AG20443 (cell line): ENCODE data around the gene ZNF300.
A peak's percentile ranks its signal among the peaks of the same experiment; 100 is the strongest.
"Not testable (repeated sequence)": the region's sequence is repeated elsewhere in the genome, so short reads cannot be mapped to it uniquely, and the experiment has no call there.

ENCODE experiments used
- DNase-seq: peaks from one replicate; pipeline ENCODE4 v3.0.0; 2012; ENCODE audit warnings: low spot score, mixed read lengths

The ZNF300 gene

DNA sequence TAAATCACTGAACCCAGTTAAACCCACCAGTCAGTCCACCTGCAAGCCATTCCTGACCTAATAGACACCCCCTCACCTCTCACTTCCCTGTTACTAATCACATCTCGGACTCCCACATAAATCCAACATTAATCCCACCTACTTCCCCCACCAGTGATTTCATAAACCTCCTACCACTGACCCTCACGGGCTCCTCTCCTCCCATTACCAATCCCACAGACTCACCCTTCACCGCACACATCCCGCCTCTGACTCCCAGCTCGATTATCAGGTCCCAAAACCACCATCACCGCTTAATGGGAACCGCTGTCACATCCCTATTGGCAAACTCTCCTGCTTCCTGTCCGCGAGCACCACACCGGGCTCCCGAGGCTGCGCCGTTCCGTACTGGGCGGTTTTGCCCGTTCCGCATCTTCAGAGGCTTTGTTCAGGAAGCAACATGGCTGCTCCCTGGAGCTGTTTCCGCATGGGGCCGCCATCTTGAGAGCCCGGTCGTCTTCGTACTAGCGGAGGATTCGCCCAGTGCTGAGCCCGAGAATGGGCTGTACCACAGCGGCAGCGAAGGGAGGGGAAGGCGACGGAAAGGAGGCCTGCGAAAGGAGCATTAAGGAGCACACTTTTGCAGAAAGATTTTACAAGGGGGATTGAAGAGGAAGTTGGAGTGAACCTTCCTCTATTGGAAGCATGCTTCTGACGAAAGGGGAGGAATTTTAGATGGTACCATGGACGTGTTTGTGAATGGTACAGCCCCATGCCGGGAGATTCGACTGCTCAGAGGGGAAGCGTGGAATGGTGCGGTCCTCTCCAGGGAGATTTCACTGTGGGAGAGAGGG lies at the start of gene ZNF300:
Gene ZNF300, minus strand, starts transcription at position 502 of the 833 bp plus-strand sequence. CDS start 1,825 bp downstream, outside the sequence.
- DNase-seq, result peak; percentile 96

DNA sequence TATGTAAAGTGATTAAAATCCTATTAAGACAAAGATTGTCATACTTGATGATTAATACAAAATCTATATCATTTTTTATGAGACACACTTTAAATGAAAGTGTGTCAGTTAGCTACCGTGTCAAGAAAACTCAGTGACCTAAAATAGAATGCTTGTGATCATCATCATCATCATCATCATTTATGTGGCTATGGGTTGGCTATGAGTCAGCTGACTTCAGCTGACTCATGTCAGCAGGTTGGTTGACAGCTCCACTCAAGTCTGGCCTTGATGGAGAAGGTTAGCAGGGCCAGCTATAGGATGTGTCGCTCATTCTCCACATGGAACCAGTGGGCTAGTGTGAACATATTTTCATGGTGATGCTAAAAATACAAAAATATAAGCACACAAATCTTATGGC lies 43.8 kb upstream of the ZNF300 start:
- no peak for DNase-seq

DNA sequence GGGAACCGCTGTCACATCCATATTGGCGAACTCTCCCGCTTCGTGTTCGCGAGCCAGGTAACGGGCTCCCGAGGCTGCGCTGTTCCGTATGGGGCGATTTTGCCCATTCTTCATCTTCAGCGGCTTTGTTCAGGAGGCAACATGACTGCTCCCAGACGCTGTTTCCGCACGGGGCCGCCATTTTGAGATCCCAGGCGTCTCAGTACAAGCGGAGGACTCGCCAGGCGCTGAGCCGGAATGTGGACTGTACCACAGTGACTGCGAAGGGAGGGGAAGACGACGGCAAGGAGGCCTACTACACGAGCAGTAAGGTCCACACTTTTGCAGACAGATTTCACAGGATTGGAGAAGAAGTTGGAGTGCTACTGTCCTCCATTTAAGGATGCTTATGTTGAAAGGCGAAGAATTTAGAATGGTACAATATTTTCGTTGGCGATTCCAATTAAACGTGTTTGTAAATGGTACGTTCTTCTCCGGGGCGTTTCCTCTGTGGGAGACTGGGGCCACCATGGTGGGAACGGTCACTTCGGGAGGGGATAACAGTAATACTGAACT lies 41.6 kb upstream of the ZNF300 start:
- DNase-seq, result peak; percentile 84

DNA sequence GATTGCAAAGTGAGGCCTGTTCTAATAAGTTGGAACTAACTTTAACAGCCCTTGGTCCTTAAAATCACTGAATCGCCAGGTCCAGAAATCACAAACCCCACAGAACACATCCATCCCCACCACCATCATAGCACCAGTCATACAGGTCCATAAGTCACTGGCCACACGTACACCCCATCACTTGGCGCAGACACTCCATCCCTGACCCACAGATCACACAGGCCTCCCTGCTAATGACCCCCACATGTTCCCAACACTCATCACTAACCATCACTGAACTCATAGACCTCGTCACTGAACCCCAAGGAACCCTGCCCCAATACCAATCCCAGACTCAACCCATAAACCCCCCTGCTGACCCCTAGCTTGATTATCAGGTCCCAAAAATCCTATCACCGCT lies 41.2 kb upstream of the ZNF300 start:
- peak; percentile 27 for DNase-seq

DNA sequence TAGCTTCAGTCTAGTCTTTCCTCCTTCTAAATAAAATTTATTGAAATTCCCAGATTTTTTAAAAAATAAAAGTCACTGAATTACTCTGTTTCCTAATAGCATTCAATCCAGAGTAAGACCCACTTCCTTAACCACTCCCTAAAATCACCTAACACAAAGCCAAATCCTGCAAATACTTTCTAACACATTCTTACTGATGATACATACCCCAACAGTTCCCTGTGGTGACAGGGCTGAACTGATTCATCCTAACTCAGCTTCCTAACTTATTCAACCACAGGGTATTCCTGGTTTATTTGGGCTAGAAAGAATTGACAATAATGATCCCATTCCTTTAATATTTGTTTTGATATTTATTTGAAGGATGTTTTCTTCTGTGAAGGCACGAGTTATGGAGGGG lies 40.7 kb upstream of the ZNF300 start:
- peak; percentile 15 for DNase-seq

DNA sequence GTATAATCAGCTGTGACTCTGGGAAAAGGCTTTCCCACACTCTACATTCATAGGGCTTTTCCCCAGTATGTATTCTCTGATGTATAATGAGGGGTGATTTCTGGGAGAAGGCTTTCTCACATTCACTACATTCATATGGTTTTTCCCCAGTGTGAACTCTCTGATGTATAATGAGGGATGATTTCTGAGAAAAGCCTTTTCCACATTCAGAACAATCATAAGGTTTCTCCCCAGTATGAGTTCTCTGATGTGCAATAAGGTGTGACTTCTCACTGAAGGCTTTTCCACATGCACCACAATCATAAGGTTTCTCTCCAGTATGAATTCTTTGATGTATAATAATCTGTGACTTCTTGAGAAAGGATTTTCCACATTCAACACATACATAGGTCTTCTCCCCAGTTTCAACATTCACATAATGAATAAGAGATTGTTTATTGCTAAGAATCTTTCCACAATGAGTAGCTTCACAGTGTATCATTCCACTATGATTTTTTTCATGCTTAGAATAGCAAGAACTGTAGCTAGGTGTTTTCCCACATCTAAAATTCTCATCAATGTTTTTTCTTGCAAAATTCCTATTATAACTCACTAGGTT lies 26.7 kb upstream of the ZNF300 start:
- DNase-seq, result no peak

DNA sequence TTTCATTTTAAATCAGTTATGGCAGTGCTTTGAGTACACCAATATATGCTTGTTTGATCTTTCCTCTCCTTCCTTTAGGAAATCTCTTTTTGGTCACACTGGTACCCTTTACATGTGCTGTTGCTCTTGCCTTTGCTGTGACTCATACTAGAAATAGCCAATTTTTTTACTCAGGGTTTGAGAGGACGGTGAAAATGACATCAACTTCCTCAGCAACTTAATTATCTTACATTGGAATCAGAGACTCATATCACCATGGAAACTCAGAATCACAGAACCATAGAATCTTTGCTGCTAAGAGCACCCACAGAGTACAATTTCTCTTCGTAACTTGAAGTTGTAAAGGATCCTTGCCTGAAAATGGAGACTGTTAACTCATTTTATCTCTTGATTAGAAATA lies 13.8 kb upstream of the ZNF300 start:
- peak; percentile 9 for DNase-seq

DNA sequence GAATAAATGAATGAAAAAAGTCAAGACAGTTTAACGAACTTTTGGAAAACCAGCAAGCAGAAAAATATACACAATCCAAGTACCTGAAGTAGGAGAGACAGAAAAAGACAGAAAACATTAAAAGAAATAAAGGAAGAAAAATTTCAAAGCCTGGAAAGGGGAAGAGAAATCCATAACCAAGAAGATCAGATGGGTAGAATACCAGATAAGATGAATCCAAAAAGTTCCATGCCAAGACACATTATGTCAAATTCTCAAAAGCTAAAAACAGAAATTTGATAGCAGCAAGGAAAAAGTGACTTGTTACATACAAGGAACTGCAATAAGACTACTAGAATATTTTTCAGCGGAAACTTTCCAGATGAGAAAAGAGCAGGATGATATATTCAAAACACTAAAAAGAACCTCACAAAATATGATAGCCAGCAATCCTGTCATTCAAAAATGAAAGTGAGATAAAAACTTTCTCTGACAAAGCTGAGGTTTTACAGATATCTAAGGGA lies 7.6 kb upstream of the ZNF300 start:
- DNase-seq, result no peak

DNA sequence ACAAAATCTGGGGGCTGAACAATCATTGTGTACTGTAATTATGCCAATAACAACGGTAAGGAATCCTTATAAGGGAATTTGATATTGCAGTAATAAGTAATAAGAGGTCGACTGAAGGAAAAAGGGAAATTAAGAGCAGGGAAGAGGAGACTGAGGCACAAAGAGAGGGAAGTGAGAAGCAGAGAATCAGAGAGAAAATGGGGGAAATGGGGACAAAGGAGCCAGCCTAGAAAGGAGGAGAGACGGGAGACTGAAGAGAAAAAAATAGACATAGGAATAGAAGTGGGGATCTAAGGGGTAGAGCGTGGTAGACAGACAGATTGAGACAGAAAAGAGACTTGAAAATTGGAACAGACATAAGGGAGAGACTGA lies 518 bp upstream of the ZNF300 start:
- no peak for DNase-seq

DNA sequence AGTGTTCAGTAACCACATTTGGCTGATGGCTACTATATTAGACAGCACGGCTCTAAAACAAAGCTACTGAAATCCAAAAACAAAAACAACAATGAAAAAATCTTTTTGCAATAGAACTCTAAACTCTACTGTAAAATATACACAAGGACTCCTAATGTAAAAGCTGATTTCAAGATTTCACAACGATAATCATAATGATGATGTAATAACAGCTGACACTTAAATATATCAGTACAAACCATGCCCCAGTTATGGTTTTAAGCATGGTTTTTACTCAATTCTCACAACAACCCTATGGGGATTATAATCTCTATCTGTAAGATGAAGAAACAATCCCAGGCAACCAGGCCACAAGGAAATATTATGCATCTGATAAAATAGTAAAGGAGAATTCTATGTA lies 3.3 kb downstream of the ZNF300 start:
- no peak for DNase-seq

DNA sequence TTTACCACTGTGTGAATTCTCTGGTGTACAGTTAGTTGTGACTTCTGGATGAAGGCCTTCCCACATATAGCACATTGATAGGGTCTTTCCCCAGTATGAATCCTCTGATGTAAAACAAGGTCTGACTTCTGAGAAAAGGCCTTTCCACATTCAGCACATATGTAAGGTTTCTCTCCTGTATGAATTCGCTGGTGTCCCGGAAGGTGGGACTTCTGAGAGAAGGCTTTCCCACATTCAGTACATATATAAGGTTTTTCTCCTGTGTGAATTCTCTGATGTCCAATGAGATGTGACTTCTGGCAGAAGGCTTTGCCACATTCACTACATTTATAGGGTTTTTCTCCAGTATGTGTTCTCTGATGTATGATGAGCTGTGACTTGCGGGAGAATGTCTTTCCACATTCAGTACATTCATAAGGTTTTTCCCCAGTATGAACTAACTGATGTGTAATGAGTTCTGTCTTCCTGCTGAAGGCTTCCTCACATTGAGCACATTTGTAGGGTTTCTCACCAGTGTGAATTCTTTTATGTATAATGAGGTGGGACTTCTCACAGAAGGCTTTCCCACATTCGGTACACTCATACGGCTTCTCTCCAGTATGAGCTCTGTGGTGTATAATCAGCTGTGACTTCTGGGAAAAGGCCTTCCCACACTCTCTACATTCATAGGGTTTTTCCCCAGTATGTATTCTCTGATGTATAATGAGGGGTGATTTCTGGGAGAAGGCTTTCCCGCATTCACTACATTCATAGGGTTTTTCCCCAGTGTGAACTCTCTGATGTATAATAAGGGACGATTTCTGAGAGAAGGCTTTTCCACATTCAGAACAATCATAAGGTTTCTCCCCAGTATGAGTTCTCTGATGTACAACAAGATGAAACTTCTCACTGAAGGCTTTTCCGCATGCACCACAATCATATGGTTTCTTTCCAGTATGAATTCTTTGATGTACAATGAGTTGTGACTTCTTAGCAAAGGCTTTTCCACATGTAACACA lies 9.1 kb downstream of the ZNF300 start:
- DNase-seq, result no peak

DNA sequence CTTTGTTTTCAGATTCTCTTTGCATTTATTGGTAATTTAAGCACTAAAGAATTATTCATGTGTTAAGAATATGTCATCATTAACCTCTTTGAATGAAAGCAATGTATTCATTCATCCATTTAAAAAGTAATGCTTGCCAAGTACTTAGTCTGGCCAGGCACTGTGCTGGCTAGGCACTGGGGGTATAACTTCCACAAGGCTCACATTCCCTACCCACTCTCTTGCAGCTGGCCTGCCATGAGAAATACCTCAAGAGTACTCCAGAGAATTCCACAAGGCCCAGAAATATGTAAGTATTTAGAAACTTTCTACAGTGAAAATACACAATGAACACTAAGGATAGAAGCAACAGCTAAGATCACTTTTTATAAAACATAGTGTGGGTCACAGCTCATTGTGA lies 25.4 kb downstream of the ZNF300 start:
- DNase-seq, result no peak

DNA sequence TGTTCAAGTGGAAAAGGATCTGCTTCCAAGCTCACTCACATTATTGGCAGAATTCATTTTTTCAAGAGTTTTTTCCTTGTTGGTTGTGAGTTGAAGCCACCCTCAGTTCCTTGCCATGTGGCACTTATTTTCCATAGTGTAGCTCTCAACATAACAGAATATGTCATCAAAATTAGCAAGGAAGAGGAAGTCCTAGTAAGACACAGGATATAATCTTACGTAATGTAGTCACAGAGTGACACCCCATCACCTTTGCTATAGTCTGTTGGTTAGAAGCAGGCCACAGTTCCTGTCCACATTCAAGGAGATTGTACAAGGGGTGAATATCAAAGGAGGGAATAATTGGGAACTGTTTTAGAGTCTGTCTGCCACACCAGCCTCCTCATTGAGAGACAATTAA lies 42.7 kb downstream of the ZNF300 start:
- no peak for DNase-seq

DNA sequence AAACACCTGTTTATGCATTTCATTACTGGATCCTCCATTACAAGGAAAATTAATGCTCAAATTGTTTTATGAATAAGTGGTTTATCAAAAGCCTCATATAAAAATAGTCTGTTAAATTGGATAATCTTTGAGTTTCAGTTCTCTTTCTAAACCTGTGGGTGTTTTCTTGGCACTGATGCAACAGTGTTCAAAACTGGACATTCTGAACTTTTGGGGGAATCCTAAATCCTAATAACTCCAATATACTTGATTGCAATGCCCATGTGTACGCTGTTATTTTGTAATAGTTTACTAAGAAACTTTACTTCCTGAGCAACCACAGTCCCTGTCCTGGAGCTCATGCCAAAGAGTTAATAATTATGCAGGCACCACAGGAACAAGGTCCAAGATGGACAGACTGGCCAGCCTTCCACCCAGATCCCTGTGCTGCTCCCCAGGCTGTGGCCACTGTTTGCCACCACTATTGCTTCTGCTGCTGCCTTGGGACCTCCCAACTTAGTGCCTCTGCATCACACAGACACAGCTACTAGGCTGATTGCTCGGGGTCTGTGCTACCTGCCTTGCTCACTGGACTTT lies 44.4 kb downstream of the ZNF300 start:
- no peak for DNase-seq

DNA sequence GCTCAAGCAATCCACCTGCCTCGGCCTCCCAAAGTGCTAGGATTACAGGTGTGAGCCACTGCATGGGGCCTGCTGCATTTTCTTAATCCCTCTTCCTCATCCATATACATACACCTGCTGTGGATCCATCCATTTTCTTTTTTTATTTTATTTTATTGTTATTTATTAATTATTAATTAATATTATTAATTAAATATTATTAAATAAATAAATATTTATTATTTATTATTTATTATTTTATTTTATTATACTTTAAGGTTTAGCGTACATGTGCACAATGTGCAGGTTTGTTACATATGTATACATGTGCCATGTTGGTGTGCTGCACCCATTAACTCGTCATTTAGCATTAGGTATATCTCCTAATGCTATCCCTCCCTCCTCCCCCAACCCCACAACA lies 48.1 kb downstream of the ZNF300 start:
- not testable (repeated sequence) for DNase-seq

DNA sequence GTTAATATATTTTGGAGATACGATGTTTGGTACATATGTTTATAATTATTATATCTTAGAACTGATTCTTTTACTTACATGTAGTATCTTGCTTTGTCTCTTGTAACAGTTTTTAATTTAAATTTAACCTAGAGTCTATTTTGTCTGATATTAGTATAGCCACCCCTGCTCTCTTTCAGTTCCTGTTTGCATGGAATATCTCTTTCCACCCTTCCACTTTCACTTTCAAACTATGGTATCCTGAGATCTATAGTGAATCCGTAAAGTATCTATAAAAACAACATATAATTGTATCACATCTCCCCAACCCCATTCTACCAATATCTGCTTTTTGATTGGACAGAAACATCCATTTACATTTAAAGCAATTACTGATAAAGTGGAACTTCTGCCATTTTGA lies 51.2 kb downstream of the ZNF300 start:
- DNase-seq, result no peak

DNA sequence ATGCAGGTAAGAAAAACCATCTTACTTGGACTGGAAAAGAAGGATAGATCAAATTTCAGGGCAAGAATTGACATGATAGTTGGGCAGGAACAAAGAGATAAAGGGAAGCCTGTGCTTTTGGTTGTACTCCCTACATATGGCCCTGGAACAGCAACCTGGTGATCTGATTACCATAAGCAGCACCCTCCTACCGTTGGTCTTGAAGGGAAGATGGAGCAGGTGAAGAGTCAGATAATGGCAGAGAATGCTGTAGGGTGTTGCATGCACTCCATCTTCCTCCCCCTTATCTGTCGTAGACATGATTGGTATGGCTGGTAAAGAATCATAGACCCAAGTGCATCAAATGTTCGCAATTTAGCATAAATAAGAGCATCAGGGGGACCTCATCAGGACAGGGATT lies 53.7 kb downstream of the ZNF300 start:
- DNase-seq, result no peak

DNA sequence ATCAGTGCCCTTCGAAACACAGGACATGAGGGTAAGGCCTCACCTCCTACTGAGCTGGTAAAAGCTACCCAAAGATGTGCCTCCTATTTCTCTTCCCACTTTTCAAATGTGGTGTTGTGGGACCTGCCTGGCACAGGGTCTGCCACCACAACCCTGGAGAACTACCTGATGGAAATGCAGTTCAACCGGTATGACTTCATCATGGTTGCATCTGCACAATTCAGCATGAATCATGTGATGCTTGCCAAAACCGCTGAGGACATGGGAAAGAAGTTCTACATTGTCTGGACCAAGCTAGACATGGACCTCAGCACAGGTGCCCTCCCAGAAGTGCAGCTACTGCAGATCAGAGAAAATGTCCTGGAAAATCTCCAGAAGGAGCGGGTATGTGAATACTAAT lies 56.5 kb downstream of the ZNF300 start:
- no peak for DNase-seq

DNA sequence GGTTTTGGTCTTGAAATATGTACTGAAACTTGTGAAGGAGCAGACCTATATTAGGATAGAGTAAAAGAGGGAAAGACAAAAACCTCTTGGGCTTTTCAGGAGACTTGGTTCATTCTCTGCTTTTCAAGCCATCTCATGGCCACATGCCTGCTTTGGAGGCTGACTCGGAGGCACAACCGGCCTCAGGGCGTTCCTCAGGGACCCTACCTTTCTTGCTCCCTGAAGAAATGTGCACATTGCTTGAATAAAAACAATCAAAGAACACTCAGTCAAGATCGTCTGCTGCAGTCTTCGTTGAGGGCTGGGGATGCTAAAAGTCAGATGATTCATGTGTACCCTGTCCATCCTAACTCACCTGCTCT lies 57.5 kb downstream of the ZNF300 start:
- DNase-seq, result no peak

DNA sequence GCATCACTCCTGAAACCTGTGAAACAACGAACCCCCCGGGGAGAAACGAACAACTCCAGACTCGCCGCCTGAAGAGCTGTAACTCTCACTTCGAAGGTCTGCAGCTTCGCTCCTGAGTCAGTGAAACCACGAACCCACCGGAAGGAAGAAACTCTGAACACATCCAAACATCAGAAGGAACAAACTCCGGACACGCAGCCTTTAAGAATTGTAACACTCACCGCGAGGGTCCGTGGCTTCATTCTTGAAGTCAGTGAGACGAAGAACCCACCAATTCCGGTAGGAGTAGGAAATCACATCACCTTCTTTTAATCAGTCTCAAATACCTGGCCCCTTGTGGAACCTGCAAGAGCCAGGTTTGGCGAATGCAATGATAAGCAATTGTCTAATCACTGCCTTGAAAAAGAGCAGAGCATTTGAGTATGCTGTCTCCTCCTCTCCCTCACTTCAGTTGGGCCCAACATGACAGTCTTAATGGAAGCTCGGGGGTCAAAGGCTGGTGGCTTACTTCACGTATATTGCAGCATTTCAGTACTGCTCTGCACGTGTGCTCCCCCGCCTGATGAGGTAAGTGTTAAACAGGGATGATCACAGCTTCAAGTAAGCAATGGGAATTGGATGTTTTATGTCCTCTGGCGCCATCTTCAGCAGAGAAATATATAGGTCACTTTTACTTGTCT lies 58.0 kb downstream of the ZNF300 start:
- DNase-seq, result peak; percentile 79

DNA sequence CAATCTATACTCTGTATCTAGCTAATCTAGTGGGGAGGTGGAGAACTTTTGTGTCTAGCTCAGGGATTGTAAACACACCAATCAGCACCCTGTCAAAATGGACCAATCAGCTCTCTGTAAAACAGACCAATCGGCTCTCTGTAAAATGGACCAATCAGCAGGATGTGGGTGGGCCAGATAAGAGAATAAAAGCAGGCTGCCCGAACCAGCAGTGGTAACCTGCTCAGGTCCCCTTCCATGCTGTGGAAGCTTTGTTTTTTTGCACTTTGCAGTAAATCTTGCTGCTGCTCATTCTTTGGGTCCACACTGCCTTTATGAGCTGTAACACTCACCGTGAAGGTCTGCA lies 58.5 kb downstream of the ZNF300 start, which contains the start of gene IRGM:
Gene IRGM, plus strand, starts transcription at position 214 of the 346 bp plus-strand sequence. CDS start 1,603 bp downstream, outside the sequence.
- not testable (repeated sequence) for DNase-seq
